Renal cortex interstitium (tissue), 11 donors: Measurements from ENCODE around the gene SYNPO. TPM values are rescaled to one million over a fixed set of nuclear protein-coding genes. Genes with fewer than 3 reads are reported as not detected.
A peak's percentile ranks its signal among the peaks of the same experiment; 100 is the strongest.

Source experiments
- DNase-seq, 11 donors: peaks; one replicate each; pipeline ENCODE4 v3.0.0-alpha.2; 2013; ENCODE audit warnings: low read depth in 9 of 11, low spot score in 4 of 11; ENCODE audit errors: extremely low read depth in 1 of 11
- polyA plus RNA-seq, 3 donors: library from polyadenylated mRNA; unstranded; fragments of 120-200 nt; gene quantifications; one replicate each; pipeline ENCODE4 v1.2.1, GENCODE V29; 2013; ENCODE audit not compliant: insufficient read length in 3 of 3

SYNPO gene
- polyA plus RNA-seq, 3 donors = 89.8 to 111 (median 100) TPM

DNA sequence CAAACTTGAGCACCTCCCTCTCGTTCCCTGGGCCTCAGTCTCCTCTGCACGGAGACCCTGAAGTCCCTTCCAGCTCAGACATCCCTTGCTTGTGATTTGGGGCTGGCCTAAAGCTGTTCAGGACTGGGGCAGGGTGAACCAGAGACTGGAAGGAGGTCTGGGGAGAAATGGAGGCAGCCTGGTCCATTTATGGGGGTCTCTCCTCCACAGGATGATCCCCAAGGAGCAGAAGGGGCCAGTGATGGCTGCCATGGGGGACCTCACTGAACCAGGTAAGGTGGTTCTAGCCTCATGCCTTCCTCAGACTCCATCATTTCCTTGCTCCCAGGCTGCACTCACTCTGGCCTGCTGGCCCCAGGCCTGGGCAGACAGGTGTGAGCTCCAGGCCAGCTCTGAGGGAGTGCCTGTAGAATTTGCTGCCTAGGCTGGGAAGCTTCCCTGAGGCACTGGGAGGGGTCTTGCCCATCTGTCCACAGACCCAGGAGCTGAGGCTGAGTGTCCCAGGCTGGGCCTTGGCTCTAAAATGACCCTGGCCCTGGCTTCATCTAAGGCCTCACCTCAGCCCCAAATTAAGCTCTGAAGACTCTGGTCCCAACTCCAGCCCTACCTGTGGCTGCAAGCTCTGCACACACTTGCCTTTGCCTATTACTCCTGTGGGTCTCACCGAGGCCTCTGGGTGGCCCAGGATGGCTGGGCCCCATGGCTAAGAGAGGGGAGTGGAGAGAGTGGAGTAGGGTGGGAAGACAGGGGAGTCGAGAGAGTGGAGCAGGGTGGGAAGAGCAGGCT lies 22.5 kb downstream of the SYNPO start:
- no peak for DNase-seq

- no peak for DNase-seq
Observed at GRCh38 chr5:150663936-150664335, 23.5 kb downstream of the SYNPO start.

GRCh38 chr5:150665044-150665443 lies 24.6 kb downstream of the SYNPO start:
- DNase-seq = no peak

- DNase-seq = no peak
Observed at GRCh38 chr5:150670275-150670947, 30.0 kb downstream of the SYNPO start.

- no peak for DNase-seq
Observed at GRCh38 chr5:150670948-150671310, 30.5 kb downstream of the SYNPO start.

DNA sequence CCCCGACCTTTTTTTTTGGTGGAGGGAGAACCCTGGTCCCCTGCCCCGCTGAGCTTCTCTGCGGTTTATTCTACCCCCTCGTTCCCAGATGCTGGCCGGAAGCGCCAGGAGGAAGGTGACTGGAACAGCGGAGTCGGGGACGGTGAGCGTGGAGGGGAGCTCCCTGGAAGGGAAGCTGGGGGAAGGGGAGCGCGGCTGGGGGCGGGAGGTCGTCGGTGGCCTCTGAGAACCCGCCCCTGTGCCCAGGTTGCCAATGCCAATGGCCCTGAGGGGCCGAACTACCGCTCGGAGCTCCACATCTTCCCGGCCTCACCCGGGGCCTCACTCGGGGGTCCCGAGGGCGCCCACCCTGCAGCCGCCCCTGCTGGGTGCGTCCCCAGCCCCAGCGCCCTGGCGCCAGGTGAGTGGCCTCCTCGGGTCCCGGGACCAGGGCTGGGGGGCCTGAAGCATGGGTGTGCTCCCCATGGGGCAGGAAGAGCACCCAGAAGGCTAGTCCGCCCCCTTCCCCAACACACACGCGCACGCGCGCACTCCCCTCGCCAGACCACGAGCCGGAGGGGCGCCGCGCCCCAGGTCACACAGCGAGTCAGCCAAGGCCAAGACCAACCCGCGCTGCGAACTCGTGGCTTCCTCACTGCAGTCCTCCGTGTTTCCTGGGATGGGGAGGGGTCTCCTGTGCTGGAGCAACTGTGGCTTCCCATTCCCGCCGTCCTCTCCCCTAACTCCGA lies 31.2 kb downstream of the SYNPO start:
- no peak for DNase-seq

DNA sequence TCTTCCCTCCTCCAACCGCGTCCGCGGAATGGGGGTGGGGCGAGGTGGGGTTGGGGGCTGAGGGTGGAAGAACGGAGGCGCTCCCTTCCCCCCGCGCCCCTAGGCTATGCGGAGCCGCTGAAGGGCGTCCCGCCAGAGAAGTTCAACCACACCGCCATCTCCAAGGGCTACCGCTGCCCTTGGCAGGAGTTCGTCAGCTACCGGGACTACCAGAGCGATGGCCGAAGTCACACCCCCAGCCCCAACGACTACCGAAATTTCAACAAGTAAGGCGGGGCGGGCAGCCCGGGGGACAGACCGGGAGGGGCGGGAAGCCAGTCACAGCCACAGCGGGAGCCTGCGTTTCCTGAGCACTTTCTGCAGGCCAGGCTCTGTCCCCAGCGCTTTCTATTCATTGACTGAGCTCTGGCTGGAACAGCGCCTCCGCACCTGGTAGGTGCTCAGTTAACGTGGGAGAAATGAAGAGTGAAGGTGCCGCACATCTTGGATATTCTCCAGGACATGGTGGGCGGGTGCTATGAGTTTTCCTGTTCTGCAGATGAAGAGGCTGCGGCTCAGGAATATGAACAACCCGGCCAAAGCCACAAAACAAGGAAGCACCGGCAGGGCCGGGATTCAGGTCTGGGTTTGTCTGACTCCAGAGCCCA lies 31.9 kb downstream of the SYNPO start:
- peak in 1 of 11 donors; percentile 41 for DNase-seq

DNA sequence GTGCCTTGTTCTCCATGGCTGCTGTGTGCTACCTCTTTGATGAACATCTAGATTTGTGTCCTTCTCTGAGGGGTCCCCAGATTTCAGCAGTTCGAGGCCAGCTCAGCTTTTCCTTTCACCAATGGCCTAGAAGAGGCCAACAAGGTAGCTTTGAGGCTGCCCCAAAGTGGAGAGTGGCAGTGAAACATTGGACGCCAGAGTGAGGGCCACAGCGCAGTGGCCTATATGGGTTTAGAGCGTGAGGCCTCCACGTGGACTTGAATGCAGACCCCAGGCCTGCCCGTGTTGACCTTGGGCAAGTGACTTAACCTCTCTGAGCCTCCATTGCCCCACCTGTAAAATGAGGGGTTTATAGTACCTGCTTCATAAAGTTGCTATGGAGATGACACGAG lies 32.4 kb downstream of the SYNPO start:
- no peak for DNase-seq

GRCh38 chr5:150674341-150674821 lies 33.9 kb downstream of the SYNPO start:
- DNase-seq = no peak

GRCh38 chr5:150675069-150675468 lies 34.6 kb downstream of the SYNPO start:
- DNase-seq = no peak

GRCh38 chr5:150676578-150676977 lies 36.1 kb downstream of the SYNPO start:
- no peak for DNase-seq

GRCh38 chr5:150689120-150689519 lies 48.7 kb downstream of the SYNPO start:
- no peak for DNase-seq

DNA sequence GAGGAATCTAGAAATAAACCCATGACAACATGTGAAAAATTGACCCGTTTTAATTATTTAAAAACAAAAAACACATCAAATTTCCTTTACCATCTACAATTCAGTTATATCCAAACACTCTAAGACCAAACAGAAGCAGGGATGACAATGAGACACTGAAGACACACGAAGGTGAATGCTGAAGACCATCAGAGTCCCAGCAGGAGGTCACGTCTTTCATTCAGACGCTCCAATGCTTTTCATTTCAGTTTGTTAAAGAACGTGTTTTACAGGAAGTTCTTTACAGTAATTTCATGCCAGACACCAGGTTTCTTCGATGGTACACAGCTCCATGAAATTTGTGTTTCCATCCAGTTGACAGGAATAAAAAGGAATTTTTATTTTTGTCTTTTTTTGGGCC lies 50.3 kb downstream of the SYNPO start:
- no peak for DNase-seq

GRCh38 chr5:150692276-150692675 lies 51.8 kb downstream of the SYNPO start:
- DNase-seq = no peak

DNA sequence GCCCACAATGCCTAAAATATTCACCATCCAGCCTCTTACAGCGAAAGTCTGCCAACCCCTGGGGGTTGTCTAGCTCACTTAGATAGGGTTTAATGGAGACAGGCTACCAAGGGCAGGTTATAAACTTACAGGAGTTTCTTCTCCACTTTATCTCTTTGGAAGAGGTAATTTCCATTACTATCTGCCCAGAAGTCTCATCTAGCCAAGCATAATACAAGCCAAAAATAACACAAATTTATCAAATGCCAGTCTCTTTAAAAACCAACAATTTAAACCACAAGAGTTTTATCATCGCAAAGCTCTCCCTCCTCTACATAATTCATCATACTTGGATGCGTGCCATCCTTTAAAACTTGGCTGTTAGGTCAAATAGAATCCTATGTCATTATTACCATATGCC lies 54.2 kb downstream of the SYNPO start:
- no peak for DNase-seq

GRCh38 chr5:150700246-150700593 lies 59.8 kb downstream of the SYNPO start:
- peak in 1 of 11 donors; percentile 8 for DNase-seq

DNA sequence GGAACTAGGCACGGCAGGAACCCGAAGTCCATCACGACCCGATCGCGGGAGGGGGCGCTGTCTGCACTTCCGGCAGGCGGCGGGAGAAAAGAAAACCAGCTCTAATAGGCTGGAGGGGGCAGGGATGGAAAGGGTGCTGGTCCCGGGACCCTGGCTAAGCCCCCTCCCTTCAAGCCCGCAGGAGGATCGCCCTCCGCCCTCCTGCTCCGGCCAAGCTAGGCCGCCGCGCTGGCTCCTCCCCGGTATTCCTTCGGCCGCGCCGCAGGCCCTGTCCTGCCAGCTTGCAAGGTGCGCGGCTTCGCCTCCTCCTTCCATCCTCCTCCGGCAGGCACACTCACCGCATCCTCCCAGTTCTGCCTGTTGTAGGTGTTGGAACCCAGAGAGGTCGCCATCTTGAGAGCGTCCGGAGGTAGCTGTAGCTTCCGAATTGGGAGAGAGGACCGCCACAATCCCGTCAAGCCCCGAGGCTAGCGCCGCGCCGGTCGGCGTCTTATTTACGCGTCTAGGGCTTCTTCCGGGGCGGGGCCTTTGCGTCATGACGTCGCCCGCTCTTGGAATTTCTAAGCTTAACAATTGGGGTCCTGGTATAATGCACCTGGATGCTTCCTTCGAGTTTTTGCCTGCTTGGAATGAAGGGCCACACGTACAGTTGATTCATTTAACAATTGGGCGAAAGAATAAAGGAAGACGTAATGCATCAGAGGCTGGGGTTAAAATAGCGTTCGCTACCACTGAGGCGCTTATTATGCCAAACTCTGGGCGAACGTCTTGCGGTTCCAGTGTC lies 60.3 kb downstream of the SYNPO start, which contains the start of gene RBM22:
TSS of gene RBM22 (minus strand) at position 469 of the 784 bp plus-strand sequence. CDS start at position 392, 77 bp downstream.
- DNase-seq = peak; percentile 84 to 94 (median 91)

DNA sequence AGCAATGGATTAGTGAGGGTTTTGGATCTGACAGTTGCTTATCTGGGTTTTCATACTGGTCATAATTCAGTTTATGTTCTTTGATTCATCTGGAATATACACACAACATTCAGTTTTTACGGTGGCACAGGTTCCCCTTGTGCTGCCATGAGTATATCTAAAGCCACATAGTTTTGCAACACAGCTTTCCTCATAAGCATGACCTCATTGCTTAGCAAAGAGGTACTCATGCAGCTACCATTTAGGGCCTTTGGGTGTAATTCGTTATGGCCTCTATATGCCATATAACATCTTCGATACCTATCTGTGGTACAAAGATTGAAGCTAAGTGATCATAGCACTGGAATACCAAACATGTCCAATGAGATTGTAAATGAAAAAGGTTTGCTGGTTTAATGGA lies 63.3 kb downstream of the SYNPO start:
- DNase-seq = no peak
